Measurements from ENCODE around the gene CELF2.

Gene CELF2

GRCh38 chr10:11063856-11064255 is 46.2 kb downstream of the CELF2 start:
- DNase-seq = no peak

- no peak for DNase-seq
These were observed 47.2 kb downstream of the CELF2 start for GRCh38 chr10:11064832-11065231.

GRCh38 chr10:11065567-11065966 is 47.9 kb downstream of the CELF2 start:
- DNase-seq = no peak

GRCh38 chr10:11066520-11066919 is 48.8 kb downstream of the CELF2 start:
- no peak for DNase-seq

- DNase-seq = no peak
These were observed 51.4 kb downstream of the CELF2 start for GRCh38 chr10:11068861-11069633.

GRCh38 chr10:11073410-11073809 is 55.7 kb downstream of the CELF2 start:
- no peak for DNase-seq

GRCh38 chr10:11074536-11075267 is 57.0 kb downstream of the CELF2 start:
- DNase-seq = no peak

- no peak for DNase-seq
These were observed 58.5 kb downstream of the CELF2 start for GRCh38 chr10:11076221-11076620.

- no peak for DNase-seq
These were observed 62.9 kb downstream of the CELF2 start for GRCh38 chr10:11080564-11080984.

- DNase-seq = no peak
These were observed 63.7 kb downstream of the CELF2 start for GRCh38 chr10:11081408-11081807.

- DNase-seq = no peak
These were observed 64.9 kb downstream of the CELF2 start for GRCh38 chr10:11082526-11082925.

- DNase-seq = no peak
These were observed 65.4 kb downstream of the CELF2 start for GRCh38 chr10:11083051-11083450.

- no peak for DNase-seq
These were observed 67.9 kb downstream of the CELF2 start for GRCh38 chr10:11085545-11085944.

GRCh38 chr10:11086177-11086840 is 68.6 kb downstream of the CELF2 start:
- DNase-seq = no peak

GRCh38 chr10:11087372-11087771 is 69.7 kb downstream of the CELF2 start:
- no peak for DNase-seq

- DNase-seq = no peak
These were observed 71.0 kb downstream of the CELF2 start for GRCh38 chr10:11088709-11089108.

- no peak for DNase-seq
These were observed 71.6 kb downstream of the CELF2 start for GRCh38 chr10:11089272-11089671.

GRCh38 chr10:11091517-11092102 is 73.9 kb downstream of the CELF2 start:
- no peak for DNase-seq

- no peak for DNase-seq
These were observed 76.4 kb downstream of the CELF2 start for GRCh38 chr10:11093771-11094736.

- DNase-seq = no peak
These were observed 77.7 kb downstream of the CELF2 start for GRCh38 chr10:11095374-11095801.

- DNase-seq = no peak
These were observed 78.8 kb downstream of the CELF2 start for GRCh38 chr10:11096422-11096821.

- no peak for DNase-seq
These were observed 80.0 kb downstream of the CELF2 start for GRCh38 chr10:11097686-11098085.
